NT2/D1 (cell line): ENCODE results near the gene FAR2.

Experiments
- DNase-seq: peaks from one replicate; pipeline ENCODE4 v3.0.0-alpha.2; 2011; ENCODE audit warnings: low read depth, low spot score
- H3K27me3 ChIP-seq: 2 replicates; pipeline ENCODE4 v1.6.0; 2011; ENCODE audit warnings: mild to moderate bottlenecking; ENCODE audit not compliant: insufficient read length, insufficient read depth
- H3K36me3 ChIP-seq: 2 replicates; pipeline ENCODE4 v1.6.1; 2011; ENCODE audit warnings: mild to moderate bottlenecking, low read length, mixed read lengths; ENCODE audit not compliant: insufficient read depth, insufficient read length
- H3K4me1 ChIP-seq: 2 replicates; pipeline ENCODE4 v1.5.1; 2011; ENCODE audit not compliant: insufficient read depth, insufficient read length
- H3K4me3 ChIP-seq: 2 replicates; pipeline ENCODE4 v1.5.1; 2011; ENCODE audit warnings: low read depth; ENCODE audit not compliant: insufficient read length
- H3K9ac ChIP-seq: 2 replicates; pipeline ENCODE4 v1.6.0; 2011; ENCODE audit warnings: low read depth; ENCODE audit not compliant: insufficient read length
- H3K9me3 ChIP-seq: 2 replicates; pipeline ENCODE4 v1.5.1; 2011; ENCODE audit warnings: mild to moderate bottlenecking, low read length; ENCODE audit not compliant: insufficient read depth
- SUZ12 ChIP-seq: IDR thresholded peaks from 2 replicates; pipeline ENCODE4 v1.6.1; 2011; ENCODE audit not compliant: insufficient read length, insufficient read depth; ENCODE audit errors: extremely low read depth
- YY1 ChIP-seq: IDR thresholded peaks from 2 replicates; pipeline ENCODE4 v1.6.1; 2011; ENCODE audit not compliant: insufficient read length, insufficient read depth
- ZNF274 ChIP-seq: IDR thresholded peaks from 2 replicates; pipeline ENCODE4 v1.6.1; 2011; ENCODE audit warnings: mild to moderate bottlenecking, low read depth, low read length

Gene FAR2

DNA sequence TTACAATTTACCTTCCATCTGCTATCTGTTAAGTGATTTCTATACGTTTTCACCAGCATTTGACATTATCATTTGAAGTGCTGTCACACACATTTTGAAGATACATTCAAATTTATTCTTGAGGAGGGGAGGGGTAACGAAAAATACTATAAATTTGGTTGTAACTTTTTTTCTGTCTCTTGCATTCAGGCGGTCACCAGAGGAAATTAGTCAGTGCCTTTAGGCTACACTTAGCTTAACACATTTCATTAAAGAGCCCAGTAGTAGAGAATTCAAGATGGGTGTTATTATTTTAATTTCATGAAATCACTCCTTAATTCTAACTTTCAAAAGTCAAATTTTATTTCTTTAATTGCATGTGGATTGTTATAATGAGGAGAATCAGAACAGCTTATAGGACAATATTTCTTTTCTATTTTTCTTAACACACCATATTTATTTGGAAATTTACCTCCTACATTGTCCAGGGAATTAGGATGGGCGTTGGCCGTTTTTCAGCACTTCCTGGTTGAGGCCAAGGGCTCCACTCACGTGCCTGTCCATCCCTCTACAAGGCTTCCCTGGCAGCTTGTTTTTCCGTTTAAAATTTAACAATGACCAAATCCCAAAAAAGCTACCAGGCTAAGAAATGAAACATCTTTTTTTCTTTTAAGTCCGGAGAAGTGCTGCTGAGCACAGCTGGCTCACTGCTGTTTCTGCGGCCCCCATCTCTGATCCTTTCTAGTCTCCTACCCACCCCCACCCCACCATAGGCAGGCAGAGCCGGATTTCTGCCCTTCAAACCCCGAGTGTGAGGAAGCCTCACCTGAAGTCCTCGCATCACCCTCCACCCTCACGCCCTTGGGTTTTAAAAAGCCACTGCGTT lies 1.1 kb upstream of the FAR2 start:
- Histone ChIP-seq H3K4me3 (peak overlapping the region; percentile 77), H3K9ac (peak overlapping the region; percentile 76)
- DNase-seq, result no peak

DNA sequence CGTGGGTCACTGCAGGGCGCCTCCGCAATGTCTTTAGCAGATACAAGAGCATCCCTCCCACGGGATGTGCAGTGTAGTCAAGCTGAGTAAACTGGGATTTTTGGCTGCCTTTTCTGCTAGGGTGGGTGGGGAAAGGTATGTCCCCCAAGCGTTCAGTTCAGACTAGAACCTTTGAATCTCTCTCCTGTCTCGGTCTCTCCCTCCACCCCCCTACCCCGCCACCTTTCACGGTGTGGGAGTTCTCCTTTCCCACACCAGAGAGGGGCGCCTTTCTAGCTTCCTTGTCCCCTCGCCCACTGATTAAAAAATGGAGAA lies 525 bp upstream of the FAR2 start:
- DNase-seq, result no peak
- no peak for TF ChIP-seq YY1
- no peak for TF ChIP-seq ZNF274
- no peak for TF ChIP-seq SUZ12
- Histone ChIP-seq H3K36me3 (no peaks in the 10 kb centered on the region), H3K9me3 (peaks cover 6% of the 10 kb centered on the region; the same call in 1 of the 2 replicates), H3K4me1 (peaks cover 3% of the 10 kb centered on the region), H3K4me3 (peak overlapping the region; percentile 77), H3K9ac (peak overlapping the region; percentile 87), H3K27me3 (peaks cover 31% of the 10 kb centered on the region)

More for the DNA sequence above, 1.1 kb upstream of the FAR2 start:
- H3K4me1 ChIP-seq, result peaks cover 3% of the 10 kb centered on the region
- H3K36me3 ChIP-seq, result no peaks in the 10 kb centered on the region
- peaks cover 6% of the 10 kb centered on the region; the same call in 1 of the 2 replicates for H3K9me3 ChIP-seq
- H3K27me3 ChIP-seq, result peaks cover 31% of the 10 kb centered on the region
- no peak for TF ChIP-seq YY1

DNA sequence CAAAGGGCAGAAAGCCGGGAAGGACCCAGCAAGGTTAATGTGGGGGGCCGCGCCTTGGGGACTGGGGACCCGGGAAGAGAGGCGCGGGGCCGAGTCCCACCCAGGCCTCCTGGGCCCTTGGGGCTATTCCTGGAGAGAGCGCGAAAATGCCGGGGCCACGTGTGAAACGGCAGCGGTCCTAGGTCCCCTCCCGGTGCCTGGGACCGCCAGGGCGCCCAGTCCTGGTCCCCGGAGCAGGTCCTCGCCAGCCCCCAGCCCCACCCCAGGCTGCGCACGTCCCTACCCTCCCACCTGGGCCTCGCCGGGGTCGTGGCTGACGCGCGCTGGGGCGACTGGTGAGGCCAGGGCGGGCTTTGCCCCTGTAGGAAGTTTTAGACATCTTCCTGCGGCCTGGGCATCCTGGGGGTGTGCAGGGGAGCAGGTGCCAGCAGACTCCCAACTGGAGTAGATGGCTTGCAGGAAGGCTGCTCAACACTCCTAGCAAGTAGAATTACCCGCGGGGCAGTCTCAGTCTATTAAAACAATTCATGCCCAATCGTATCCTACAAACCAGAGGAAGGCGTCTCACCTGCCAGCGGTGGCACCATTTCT lies 708 bp downstream of the FAR2 start:
- no peak for DNase-seq
- Histone ChIP-seq H3K9me3 (peaks cover 6% of the 10 kb centered on the region; the same call in 1 of the 2 replicates), H3K4me3 (peak overlapping the region; percentile 77), H3K27me3 (peaks cover 31% of the 10 kb centered on the region), H3K36me3 (no peaks in the 10 kb centered on the region), H3K4me1 (peaks cover 3% of the 10 kb centered on the region), H3K9ac (peak overlapping the region; percentile 87)
- TF ChIP-seq ZNF274 (no peak), SUZ12 (no peak), YY1 (no peak)

DNA sequence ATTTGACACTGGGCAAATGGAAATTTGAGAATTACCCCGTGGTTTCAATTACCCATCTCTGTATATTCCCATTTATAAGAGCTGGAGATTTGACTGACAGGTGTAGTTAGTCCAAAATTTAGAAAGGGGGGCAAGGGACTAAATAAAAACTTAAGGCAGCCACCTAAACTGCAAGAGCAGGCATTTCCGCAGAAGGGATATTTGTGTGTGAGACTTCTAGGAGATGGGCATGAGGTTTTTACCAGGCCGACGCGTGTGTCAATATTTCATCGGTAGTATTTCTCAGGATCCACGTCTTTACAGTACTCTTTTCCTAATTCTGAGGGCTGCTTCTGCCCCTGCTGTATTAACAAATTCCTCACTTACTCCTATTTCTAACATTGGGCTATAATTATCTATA lies 1.4 kb downstream of the FAR2 start:
- peaks cover 1% of the 10 kb centered on the region for H3K4me1 ChIP-seq
- H3K9me3 ChIP-seq, result peaks cover 3% of the 10 kb centered on the region; the same call in 1 of the 2 replicates
- no peaks in the 10 kb centered on the region for H3K36me3 ChIP-seq
- peaks cover 31% of the 10 kb centered on the region for H3K27me3 ChIP-seq
- no peak for TF ChIP-seq ZNF274
- no peak for TF ChIP-seq YY1
- TF ChIP-seq SUZ12, result no peak
- no peak overlapping the region for H3K4me3 ChIP-seq
- H3K9ac ChIP-seq, result no peak overlapping the region
- DNase-seq, result no peak

DNA sequence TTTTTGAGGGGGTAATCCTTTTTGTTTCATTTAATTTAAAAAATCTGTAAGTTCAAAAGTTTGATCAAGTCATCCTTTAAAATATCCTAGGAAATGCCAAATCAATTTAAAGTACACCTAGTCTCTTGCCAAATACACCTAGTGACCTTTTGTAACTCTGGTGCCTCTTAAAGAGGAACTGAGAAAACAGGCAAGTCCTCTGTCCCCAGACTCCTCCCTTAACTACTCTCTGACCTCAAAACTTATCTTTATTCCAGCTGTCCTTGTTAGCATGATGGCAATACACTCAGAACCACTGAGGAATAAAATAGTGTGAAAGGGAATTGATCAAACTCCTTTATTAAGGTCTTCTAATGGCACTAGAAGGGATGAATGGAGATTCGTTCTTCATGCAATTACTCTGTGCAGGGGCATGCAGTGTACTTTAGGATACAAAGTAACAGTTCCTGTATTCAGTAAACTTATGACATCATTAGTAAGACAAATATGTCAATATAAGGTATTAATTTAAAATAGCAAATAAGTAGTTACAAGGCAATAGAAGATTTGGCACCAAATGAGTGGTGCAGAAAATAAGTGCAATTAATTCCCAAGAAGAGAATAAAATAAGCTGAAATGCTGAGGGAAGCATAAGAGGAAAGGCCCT lies 3.3 kb downstream of the FAR2 start:
- H3K9ac ChIP-seq, result no peak overlapping the region
- no peaks in the 10 kb centered on the region for H3K36me3 ChIP-seq
- H3K4me1 ChIP-seq, result no peaks in the 10 kb centered on the region
- no peaks in the 10 kb centered on the region for H3K9me3 ChIP-seq
- no peak overlapping the region for H3K4me3 ChIP-seq
- no peak for DNase-seq
- H3K27me3 ChIP-seq, result peaks cover 31% of the 10 kb centered on the region
- TF ChIP-seq SUZ12 (no peak), ZNF274 (no peak), YY1 (no peak)

DNA sequence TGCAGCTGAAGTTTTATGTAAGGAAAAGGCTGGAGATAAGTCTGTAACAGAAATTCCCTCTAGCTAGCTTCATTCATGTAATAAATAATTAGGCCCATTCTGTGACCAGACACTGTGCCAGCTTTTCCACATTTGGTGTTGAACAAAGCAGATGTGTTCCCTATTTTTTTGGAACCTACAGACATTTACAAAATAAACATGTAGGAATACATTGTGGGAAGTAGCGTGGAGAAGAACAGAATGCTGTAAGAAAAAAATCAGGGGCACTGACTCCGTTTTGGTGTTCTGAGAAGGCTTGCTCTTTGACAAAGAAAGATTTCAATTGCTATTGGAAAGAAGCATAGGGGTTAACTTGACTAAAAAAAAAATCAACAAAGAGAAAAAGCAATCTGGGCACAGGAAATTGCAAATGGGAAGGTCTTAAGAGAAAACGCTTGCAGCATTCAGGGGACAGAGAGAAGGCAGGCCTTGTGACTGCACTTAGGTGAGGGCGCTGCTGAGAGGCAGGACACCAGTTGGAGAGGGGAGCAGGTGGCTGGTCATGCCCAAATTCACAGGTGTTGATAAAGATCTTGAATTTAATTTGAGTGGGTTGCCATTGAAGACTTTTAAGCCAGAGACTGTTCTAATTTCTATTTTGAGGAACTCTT lies 4.0 kb downstream of the FAR2 start:
- no peaks in the 10 kb centered on the region for H3K9me3 ChIP-seq
- H3K27me3 ChIP-seq, result peaks cover 27% of the 10 kb centered on the region
- no peaks in the 10 kb centered on the region for H3K36me3 ChIP-seq
- no peaks in the 10 kb centered on the region for H3K4me1 ChIP-seq
- peak; percentile 69 for DNase-seq
- H3K4me3 ChIP-seq, result no peak overlapping the region
- TF ChIP-seq YY1 (no peak), SUZ12 (no peak), ZNF274 (no peak)
- H3K9ac ChIP-seq, result no peak overlapping the region

DNA sequence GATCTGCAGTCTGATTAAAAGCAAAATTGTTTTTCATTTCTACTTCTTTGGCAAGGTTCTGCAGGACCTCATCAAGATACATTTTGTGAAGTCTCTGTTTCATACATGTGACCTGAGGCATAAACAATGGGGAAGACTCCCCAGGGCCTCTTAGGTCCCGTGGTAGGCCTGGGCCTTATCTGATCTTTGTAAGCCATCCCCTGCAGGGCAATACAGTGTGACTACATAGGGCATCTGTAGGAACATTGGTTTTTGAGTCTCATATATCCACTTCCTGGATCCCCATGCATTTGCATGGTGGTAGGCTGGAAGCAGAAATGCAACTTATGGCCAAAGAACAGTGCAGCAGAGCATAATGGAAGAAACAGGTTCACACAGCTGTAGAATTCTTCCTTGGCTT lies 6.0 kb downstream of the FAR2 start:
- TF ChIP-seq SUZ12, result no peak
- TF ChIP-seq ZNF274, result no peak
- Histone ChIP-seq H3K9ac (no peak overlapping the region), H3K4me3 (no peak overlapping the region), H3K4me1 (no peaks in the 10 kb centered on the region), H3K27me3 (peaks cover 9% of the 10 kb centered on the region), H3K36me3 (no peaks in the 10 kb centered on the region), H3K9me3 (no peaks in the 10 kb centered on the region)
- DNase-seq, result no peak
